BE2C (cell line): ENCODE data around the gene SMC2.

Experiments used
- DNase-seq: peaks from one replicate; pipeline ENCODE4 v3.0.0-alpha.2; 2020
- H3K27me3 ChIP-seq: fragments of 250-450 bp; sonication (Bioruptor Pico); 2 replicates; pipeline ENCODE4 v1.5.1; 2020; ENCODE audit warnings: mild to moderate bottlenecking
- H3K36me3 ChIP-seq: fragments of 250-450 bp; sonication (Bioruptor Pico); 2 replicates; pipeline ENCODE4 v1.5.1; 2020; ENCODE audit warnings: mild to moderate bottlenecking
- H3K4me1 ChIP-seq: fragments of 250-450 bp; sonication (Bioruptor Pico); 2 replicates; pipeline ENCODE4 v1.5.1; 2020
- H3K4me3 ChIP-seq: 2 replicates; pipeline ENCODE4 v1.5.1; 2011; ENCODE audit warnings: low read depth, low read length
- H3K9me3 ChIP-seq: fragments of 250-450 bp; sonication (Bioruptor Pico); 2 replicates; pipeline ENCODE4 v1.5.1; 2020
- TF ChIP-seq, protein P1 (sequence below): IDR thresholded peaks from 2 replicates; pipeline ENCODE4 v1.5.1; 2012; ENCODE audit warnings: mild to moderate bottlenecking, low read depth, low read length

SMC2 gene

DNA sequence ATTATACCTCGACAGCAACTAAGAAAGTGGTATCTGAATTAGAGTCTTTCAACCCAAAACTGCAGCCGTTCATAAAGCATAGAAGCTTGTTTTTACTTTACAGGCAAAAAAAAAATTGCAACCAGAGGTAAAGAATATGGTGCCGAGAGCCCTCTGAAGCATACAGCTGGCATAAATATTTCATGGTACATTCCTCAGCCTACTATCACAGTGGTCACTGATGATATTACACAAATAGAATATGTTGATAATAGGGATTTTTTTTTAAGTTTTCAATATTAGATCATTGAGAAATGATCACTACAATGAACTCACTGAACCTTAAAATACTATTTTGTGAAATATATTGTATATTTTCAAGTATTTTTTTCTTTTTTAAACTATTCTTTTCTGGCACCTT is 6.2 kb upstream of the SMC2 start:
- no peaks in the 10 kb centered on the region for H3K9me3 ChIP-seq
- no peaks in the 10 kb centered on the region for H3K27me3 ChIP-seq
- H3K4me1 ChIP-seq = no peaks in the 10 kb centered on the region
- H3K36me3 ChIP-seq = no peaks in the 10 kb centered on the region
- TF ChIP-seq, protein P1, sequence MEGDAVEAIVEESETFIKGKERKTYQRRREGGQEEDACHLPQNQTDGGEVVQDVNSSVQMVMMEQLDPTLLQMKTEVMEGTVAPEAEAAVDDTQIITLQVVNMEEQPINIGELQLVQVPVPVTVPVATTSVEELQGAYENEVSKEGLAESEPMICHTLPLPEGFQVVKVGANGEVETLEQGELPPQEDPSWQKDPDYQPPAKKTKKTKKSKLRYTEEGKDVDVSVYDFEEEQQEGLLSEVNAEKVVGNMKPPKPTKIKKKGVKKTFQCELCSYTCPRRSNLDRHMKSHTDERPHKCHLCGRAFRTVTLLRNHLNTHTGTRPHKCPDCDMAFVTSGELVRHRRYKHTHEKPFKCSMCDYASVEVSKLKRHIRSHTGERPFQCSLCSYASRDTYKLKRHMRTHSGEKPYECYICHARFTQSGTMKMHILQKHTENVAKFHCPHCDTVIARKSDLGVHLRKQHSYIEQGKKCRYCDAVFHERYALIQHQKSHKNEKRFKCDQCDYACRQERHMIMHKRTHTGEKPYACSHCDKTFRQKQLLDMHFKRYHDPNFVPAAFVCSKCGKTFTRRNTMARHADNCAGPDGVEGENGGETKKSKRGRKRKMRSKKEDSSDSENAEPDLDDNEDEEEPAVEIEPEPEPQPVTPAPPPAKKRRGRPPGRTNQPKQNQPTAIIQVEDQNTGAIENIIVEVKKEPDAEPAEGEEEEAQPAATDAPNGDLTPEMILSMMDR = no peak
- no peak overlapping the region for H3K4me3 ChIP-seq
- no peak for DNase-seq

DNA sequence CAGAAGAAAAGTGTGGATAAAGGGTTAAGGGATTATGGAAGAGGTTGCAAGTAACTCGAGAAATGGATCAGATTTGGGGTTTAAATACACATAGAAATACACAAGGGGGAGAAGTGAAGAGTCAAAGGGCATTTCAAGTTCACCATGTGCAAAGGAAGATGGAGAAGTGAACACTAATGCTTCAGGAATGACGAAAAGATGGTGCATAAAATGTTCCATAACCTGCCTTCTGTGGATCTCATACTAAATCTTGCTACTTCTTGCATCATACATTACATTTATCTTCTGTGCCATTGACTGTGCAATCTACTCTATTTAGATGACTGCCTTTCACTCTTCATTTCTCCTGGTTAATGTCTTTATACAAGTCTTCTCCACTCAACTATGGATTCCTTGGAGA is 5.7 kb upstream of the SMC2 start:
- H3K9me3 ChIP-seq = no peaks in the 10 kb centered on the region
- TF ChIP-seq, protein P1 = no peak

DNA sequence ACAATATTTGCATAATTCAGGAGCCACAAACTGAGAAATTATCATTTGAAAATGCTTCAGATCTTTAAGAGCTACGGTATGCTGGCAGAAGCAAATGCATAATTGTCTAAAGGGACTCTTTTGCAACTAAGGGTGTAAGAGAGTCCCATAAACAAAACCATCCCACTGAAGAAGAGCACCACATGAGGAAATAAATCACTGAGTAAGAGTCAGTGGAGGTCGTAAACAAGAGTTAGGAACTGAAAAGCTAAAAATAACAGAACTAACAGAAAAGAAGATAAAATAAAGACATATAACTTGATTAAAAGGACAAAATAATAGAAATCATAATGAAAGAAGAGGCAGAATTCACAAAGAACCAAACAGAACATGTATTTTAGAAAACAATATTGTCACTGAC is 3.5 kb upstream of the SMC2 start:
- Histone ChIP-seq H3K36me3 (no peaks in the 10 kb centered on the region), H3K9me3 (no peaks in the 10 kb centered on the region), H3K27me3 (no peaks in the 10 kb centered on the region), H3K4me1 (no peaks in the 10 kb centered on the region), H3K4me3 (no peak overlapping the region)
- DNase-seq = no peak
- TF ChIP-seq, protein P1 = no peak

More for the DNA sequence above, 5.7 kb upstream of the SMC2 start:
- Histone ChIP-seq H3K4me1 (no peaks in the 10 kb centered on the region), H3K36me3 (no peaks in the 10 kb centered on the region), H3K4me3 (no peak overlapping the region), H3K27me3 (no peaks in the 10 kb centered on the region)
- DNase-seq = no peak

DNA sequence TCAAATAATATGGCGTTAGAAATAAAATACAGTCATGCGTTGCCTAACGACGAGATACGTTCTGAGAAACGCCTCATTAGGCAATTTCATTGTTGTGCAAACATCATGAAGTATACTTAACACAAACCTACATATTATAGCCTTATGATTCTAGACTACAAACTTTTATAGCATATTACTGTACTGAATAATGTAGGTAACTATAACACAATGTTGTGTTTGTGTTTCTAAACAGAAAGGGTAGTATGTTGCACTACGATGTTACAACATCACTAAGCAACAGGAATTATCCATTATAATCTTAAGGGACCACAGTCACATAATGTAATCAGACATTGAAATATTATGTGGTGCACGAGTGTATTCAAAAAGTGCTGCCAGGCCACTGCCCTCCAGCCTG is 3.0 kb upstream of the SMC2 start:
- Histone ChIP-seq H3K4me3 (no peak overlapping the region), H3K4me1 (no peaks in the 10 kb centered on the region), H3K36me3 (no peaks in the 10 kb centered on the region), H3K27me3 (no peaks in the 10 kb centered on the region), H3K9me3 (no peaks in the 10 kb centered on the region)
- TF ChIP-seq, protein P1 = no peak
- no peak for DNase-seq

DNA sequence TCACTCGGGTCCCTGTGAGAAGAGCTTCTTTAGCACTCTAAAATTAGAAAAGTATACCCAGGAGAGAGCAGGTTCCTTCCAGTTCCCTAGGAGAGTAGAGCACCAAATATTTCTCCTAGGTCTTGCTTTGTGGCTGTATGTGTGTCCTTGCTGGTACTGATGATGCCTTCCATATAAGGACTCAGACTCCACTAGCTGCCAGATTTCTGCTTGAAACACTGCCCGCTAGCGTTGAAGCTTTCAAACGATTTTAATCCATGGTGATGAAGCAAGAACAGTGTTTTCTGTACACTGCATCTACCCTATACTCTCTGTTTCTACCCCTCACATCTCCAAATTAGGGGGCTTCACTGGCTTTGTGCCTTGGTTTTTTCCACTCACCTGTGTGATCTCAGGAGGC is 2.4 kb upstream of the SMC2 start:
- Histone ChIP-seq H3K27me3 (no peaks in the 10 kb centered on the region), H3K4me3 (no peak overlapping the region), H3K4me1 (no peaks in the 10 kb centered on the region), H3K9me3 (no peaks in the 10 kb centered on the region), H3K36me3 (no peaks in the 10 kb centered on the region)
- TF ChIP-seq, protein P1 = no peak
- DNase-seq = no peak

DNA sequence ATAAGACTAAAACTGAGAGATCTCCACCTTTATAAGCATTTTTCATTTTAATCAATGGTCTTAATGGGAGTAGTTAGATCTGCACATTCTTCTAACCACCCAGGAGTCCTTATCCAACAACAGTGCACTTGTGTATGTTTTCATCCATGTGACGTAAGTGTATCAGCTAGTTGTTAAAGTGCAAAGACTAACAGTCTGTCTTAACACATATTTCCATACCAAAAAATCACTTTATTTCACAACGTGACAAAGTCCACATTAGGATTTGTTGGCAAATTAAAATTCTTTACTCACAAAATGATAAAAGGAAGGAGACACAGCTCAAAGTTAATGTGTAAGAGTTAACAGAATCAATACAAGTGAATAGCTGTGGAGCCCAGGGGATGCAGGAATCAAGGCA is 1.9 kb upstream of the SMC2 start:
- no peaks in the 10 kb centered on the region for H3K4me1 ChIP-seq
- DNase-seq = no peak
- TF ChIP-seq, protein P1 = no peak
- no peaks in the 10 kb centered on the region for H3K27me3 ChIP-seq
- H3K9me3 ChIP-seq = no peaks in the 10 kb centered on the region
- H3K36me3 ChIP-seq = no peaks in the 10 kb centered on the region
- H3K4me3 ChIP-seq = no peak overlapping the region
